K562 (cell line): ENCODE data around the gene HES3. TPM values are rescaled to one million over a fixed set of nuclear protein-coding genes. Genes with fewer than 3 reads are reported as not detected.

Source experiments
- CEBPZ ChIP-seq: fragments of 150-350 bp; IDR thresholded peaks from 2 replicates; pipeline ENCODE4 v1.6.1; 2014; ENCODE audit warnings: low read depth, mild to moderate bottlenecking, low read length, borderline replicate concordance
- E2F3 ChIP-seq: fragments of 250-450 bp; sonication (Bioruptor Pico); IDR thresholded peaks from 2 replicates; pipeline ENCODE4 v1.4.0; 2020; ENCODE audit warnings: mild to moderate bottlenecking
- KDM2B ChIP-seq: fragments of 250-450 bp; sonication (Bioruptor Pico); IDR thresholded peaks from 2 replicates; pipeline ENCODE4 v1.8.0; 2021; ENCODE audit warnings: mild to moderate bottlenecking, moderate library complexity
- MNT ChIP-seq, 2 experiments: fragments of 450-650 bp; conservative IDR thresholded peaks; 2 replicates each; pipeline ENCODE4 v1.6.1; 2017; ENCODE audit warnings: mild to moderate bottlenecking in 2 of 2, moderate library complexity in 2 of 2
- MYC ChIP-seq, 2 experiments: fragments of 250-450 bp in 1 of 2; sonication (Bioruptor Pico) in 1 of 2; IDR thresholded peaks; 2 replicates each; pipeline versions ENCODE4 v1.5.1 to v1.6.1; 2012 to 2021; ENCODE audit warnings: low read depth in 2 of 2, borderline replicate concordance in 1 of 2, improper control_type of control experiment in 1 of 2, low read length in 1 of 2, mild to moderate bottlenecking in 1 of 2, moderate library complexity in 1 of 2
- POLR3A ChIP-seq: IDR thresholded peaks from 2 replicates; pipeline ENCODE4 v1.6.1; 2011; ENCODE audit warnings: borderline replicate concordance, mild to moderate bottlenecking, moderate library complexity; ENCODE audit not compliant: insufficient read length, insufficient read depth; ENCODE audit errors: extremely low read depth
- ZBTB12 ChIP-seq: fragments of 250-450 bp; sonication (Bioruptor Pico); IDR thresholded peaks from 2 replicates; pipeline ENCODE4 v1.4.0; 2020
- ZC3H11A ChIP-seq: IDR thresholded peaks from 2 replicates; pipeline ENCODE4 v1.6.1; 2012; ENCODE audit warnings: low read depth, low read length, improper control_type of control experiment
- ZNF263 ChIP-seq: sonication (generic); formaldehyde crosslinking; IDR thresholded peaks from 2 replicates; pipeline ENCODE4 v1.8.0; 2022; ENCODE audit warnings: mild to moderate bottlenecking, missing genetic modification reagents, borderline replicate concordance
- ZNF584 ChIP-seq: fragments of 200-800 bp; sonication (Bioruptor generic); IDR thresholded peaks from 2 replicates; pipeline ENCODE4 v1.6.1; 2016; ENCODE audit warnings: low read depth, mild to moderate bottlenecking, missing genetic modification characterization, missing compliant biosample characterization
- polyA plus RNA-seq, 8 experiments: library from polyadenylated mRNA; depleted of rRNA in 4 of 8; stranded (reverse) in 5 of 8; unstranded in 3 of 8; fragments of >200 nt; fragmentation: Nextera tagmentation in 2 of 8; fragmentation: Illumina TruSeq in 1 of 8; extraction: Ambion mirVana in 2 of 8; extraction: Trizol in 1 of 8; gene quantifications; 2 replicates each; pipeline versions ENCODE4 v1.2.1 to v1.2.3, GENCODE V29; 2011 to 2014; ENCODE audit warnings: inconsistent platforms in 1 of 8, missing spikeins in 1 of 8
- total RNA-seq, 7 experiments: library from RNA; depleted of rRNA in 6 of 7; stranded (reverse); fragments of >200 nt in 6 of 7; fragmentation: Illumina TruSeq in 2 of 7; extraction: Trizol in 2 of 7; gene quantifications; 2 replicates each; pipeline versions ENCODE4 v1.2.1 to v1.2.3, GENCODE V29; 2011 to 2021; ENCODE audit warnings: low replicate concordance in 1 of 7
- TF ChIP-seq, protein P1 (sequence below): sonication (generic); formaldehyde crosslinking; IDR thresholded peaks from 2 replicates; pipeline ENCODE4 v1.9.0; 2022; ENCODE audit warnings: mild to moderate bottlenecking, missing genetic modification reagents
- TF ChIP-seq, protein P2 (sequence below): sonication (generic); formaldehyde crosslinking; IDR thresholded peaks from 2 replicates; pipeline ENCODE4 v1.8.0; 2022; ENCODE audit warnings: missing genetic modification reagents, mild to moderate bottlenecking, moderate library complexity, borderline replicate concordance
- TF ChIP-seq, protein P3 (sequence below): fragments of 450-650 bp; formaldehyde crosslinking; IDR thresholded peaks from 2 replicates; pipeline ENCODE4 v1.4.0; 2020; ENCODE audit warnings: mild to moderate bottlenecking
- TF ChIP-seq, protein P4 (sequence below): fragments of 200-800 bp; sonication (Bioruptor generic); IDR thresholded peaks from 2 replicates; pipeline ENCODE4 v1.6.1; 2017; ENCODE audit warnings: missing genetic modification characterization, missing compliant biosample characterization

HES3 gene
- total and polyA plus RNA-seq, 9 of the 15 experiments (the other 6 are each of a cell fraction or from before 2014, with no cell fraction given): not detected

GRCh38 chr1:6259491-6260362 lies 15.7 kb downstream of the HES3 start (continued):
- TF ChIP-seq CEBPZ (no peak), KDM2B (peak; percentile 68; the same call in 1 of the 2 replicates), E2F3 (CRISPR knock-in tag) (no peak), ZC3H11A (no peak), MYC (IDR thresholded peaks at IDR 0.05; ENCODE audit: low read depth, low read length) (0 out of 2 replicates have a peak, but pooled peaks have one; percentile 22), MYC (CRISPR knock-in tag; IDR thresholded peaks at IDR 0.05; ENCODE audit: borderline replicate concordance, low read depth) (no peak), ZNF584 (CRISPR knock-in tag) (no peak), MNT (conservative IDR thresholded peaks at IDR 0.05) (peak in 1 of 2 experiments; percentile 66; a peak in 2 of 4 replicates), ZNF263 (CRISPR knock-in tag) (no peak), ZBTB12 (CRISPR knock-in tag) (peak; percentile 89), POLR3A (no peak)
- TF ChIP-seq, protein P1, sequence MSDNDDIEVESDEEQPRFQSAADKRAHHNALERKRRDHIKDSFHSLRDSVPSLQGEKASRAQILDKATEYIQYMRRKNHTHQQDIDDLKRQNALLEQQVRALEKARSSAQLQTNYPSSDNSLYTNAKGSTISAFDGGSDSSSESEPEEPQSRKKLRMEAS (CRISPR knock-in tag): peak; percentile 73
- TF ChIP-seq, protein P2, sequence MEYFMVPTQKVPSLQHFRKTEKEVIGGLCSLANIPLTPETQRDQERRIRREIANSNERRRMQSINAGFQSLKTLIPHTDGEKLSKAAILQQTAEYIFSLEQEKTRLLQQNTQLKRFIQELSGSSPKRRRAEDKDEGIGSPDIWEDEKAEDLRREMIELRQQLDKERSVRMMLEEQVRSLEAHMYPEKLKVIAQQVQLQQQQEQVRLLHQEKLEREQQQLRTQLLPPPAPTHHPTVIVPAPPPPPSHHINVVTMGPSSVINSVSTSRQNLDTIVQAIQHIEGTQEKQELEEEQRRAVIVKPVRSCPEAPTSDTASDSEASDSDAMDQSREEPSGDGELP (CRISPR knock-in tag): peak; percentile 48; the same call in 1 of the 2 replicates
- TF ChIP-seq, protein P3, sequence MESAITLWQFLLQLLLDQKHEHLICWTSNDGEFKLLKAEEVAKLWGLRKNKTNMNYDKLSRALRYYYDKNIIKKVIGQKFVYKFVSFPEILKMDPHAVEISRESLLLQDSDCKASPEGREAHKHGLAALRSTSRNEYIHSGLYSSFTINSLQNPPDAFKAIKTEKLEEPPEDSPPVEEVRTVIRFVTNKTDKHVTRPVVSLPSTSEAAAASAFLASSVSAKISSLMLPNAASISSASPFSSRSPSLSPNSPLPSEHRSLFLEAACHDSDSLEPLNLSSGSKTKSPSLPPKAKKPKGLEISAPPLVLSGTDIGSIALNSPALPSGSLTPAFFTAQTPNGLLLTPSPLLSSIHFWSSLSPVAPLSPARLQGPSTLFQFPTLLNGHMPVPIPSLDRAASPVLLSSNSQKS: no peak
- TF ChIP-seq, protein P4, sequence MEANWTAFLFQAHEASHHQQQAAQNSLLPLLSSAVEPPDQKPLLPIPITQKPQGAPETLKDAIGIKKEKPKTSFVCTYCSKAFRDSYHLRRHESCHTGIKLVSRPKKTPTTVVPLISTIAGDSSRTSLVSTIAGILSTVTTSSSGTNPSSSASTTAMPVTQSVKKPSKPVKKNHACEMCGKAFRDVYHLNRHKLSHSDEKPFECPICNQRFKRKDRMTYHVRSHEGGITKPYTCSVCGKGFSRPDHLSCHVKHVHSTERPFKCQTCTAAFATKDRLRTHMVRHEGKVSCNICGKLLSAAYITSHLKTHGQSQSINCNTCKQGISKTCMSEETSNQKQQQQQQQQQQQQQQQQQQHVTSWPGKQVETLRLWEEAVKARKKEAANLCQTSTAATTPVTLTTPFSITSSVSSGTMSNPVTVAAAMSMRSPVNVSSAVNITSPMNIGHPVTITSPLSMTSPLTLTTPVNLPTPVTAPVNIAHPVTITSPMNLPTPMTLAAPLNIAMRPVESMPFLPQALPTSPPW: peak; percentile 80
